Fibroblast of lung (primary cell): Measurements from ENCODE around the gene EYA3. TPM values are rescaled to one million over a fixed set of nuclear protein-coding genes. Genes with fewer than 3 reads are reported as not detected.

Experiments used
- DNase-seq, 2 donors: peaks; one replicate each; pipeline versions ENCODE4 v3.0.0 to v3.0.0-alpha.2; 2010; ENCODE audit warnings: low read depth in 2 of 2
- H2AFZ ChIP-seq: 2 replicates; pipeline ENCODE4 v1.5.1; 2012; ENCODE audit warnings: low read length, control low read depth, inconsistent platforms
- H3K27ac ChIP-seq: 2 replicates; pipeline ENCODE4 v1.5.1; 2011; ENCODE audit warnings: low read length, control low read depth; ENCODE audit not compliant: insufficient read depth
- H3K27me3 ChIP-seq: 2 replicates; pipeline ENCODE4 v1.5.1; 2011; ENCODE audit warnings: mild to moderate bottlenecking, low read length; ENCODE audit not compliant: control insufficient read depth, insufficient read depth
- H3K36me3 ChIP-seq: 2 replicates; pipeline ENCODE4 v1.5.1; 2011; ENCODE audit warnings: low read length; ENCODE audit not compliant: control insufficient read depth, insufficient read depth
- H3K4me1 ChIP-seq: 2 replicates; pipeline ENCODE4 v1.5.1; 2011; ENCODE audit warnings: low read length; ENCODE audit not compliant: control insufficient read depth, insufficient read depth; ENCODE audit errors: extremely low read depth
- H3K4me2 ChIP-seq: 2 replicates; pipeline ENCODE4 v1.5.1; 2011; ENCODE audit warnings: low read length, control low read depth; ENCODE audit not compliant: insufficient read depth; ENCODE audit errors: extremely low read depth
- H3K4me3 ChIP-seq, 4 experiments: fragments of 200-600 bp in 1 of 4; sonication (generic) in 1 of 4; replicated peaks in 1 of 4; 2 replicates each; pipeline ENCODE4 v1.5.1; 2011 to 2016; ENCODE audit warnings: low read length in 4 of 4, low read depth in 3 of 4, mild to moderate bottlenecking in 3 of 4, control low read depth in 2 of 4, inconsistent platforms in 1 of 4, mixed read lengths in 1 of 4; ENCODE audit not compliant: insufficient read depth in 1 of 4; ENCODE audit errors: control extremely low read depth in 1 of 4
- H3K79me2 ChIP-seq: 2 replicates; pipeline ENCODE4 v1.5.1; 2012; ENCODE audit warnings: mild to moderate bottlenecking, low read length, inconsistent platforms; ENCODE audit not compliant: control insufficient read depth, insufficient read depth
- H3K9ac ChIP-seq: 2 replicates; pipeline ENCODE4 v1.5.1; 2011; ENCODE audit warnings: mild to moderate bottlenecking, low read length, control low read depth; ENCODE audit not compliant: insufficient read depth
- H3K9me3 ChIP-seq: 2 replicates; pipeline ENCODE4 v1.5.1; 2012; ENCODE audit warnings: low read depth, low read length; ENCODE audit not compliant: control insufficient read depth, insufficient read depth
- H4K20me1 ChIP-seq: 2 replicates; pipeline ENCODE4 v1.5.1; 2011; ENCODE audit warnings: low read length; ENCODE audit not compliant: control insufficient read depth, insufficient read depth; ENCODE audit errors: extremely low read depth
- EZH2 ChIP-seq: IDR thresholded peaks from 2 replicates; pipeline ENCODE4 v1.5.1; 2012; ENCODE audit warnings: low read length, control low read depth, mild to moderate bottlenecking; ENCODE audit errors: missing control alignments
- polyA plus RNA-seq, 2 donors: library from polyadenylated mRNA; depleted of rRNA in 1 of 2; stranded (reverse) in 1 of 2; unstranded in 1 of 2; fragments of >200 nt; gene quantifications; 2 replicates each; pipeline ENCODE4 v1.2.1, GENCODE V29; 2011 to 2012; ENCODE audit warnings: missing spikeins in 1 of 2
- total RNA-seq: library from RNA; depleted of rRNA; stranded (reverse); fragments of >200 nt; gene quantifications from 2 replicates; pipeline ENCODE4 v1.2.1, GENCODE V29; 2014
- TF ChIP-seq, protein P1 (sequence below), 2 donors: IDR thresholded peaks in 1 of 2; conservative IDR thresholded peaks in 1 of 2; 1 replicate in 1 of 2; 2 replicates in 1 of 2; pipeline ENCODE4 v1.5.1; 2011 to 2012; ENCODE audit warnings: low read length in 2 of 2, control low read depth in 1 of 2, inconsistent platforms in 1 of 2, low read depth in 1 of 2, mild to moderate bottlenecking in 1 of 2

EYA3 gene
- total and polyA plus RNA-seq, 2 donors (not counting 1 experiment from before 2014, with no cell fraction given): 11.2 to 17.5 TPM

DNA sequence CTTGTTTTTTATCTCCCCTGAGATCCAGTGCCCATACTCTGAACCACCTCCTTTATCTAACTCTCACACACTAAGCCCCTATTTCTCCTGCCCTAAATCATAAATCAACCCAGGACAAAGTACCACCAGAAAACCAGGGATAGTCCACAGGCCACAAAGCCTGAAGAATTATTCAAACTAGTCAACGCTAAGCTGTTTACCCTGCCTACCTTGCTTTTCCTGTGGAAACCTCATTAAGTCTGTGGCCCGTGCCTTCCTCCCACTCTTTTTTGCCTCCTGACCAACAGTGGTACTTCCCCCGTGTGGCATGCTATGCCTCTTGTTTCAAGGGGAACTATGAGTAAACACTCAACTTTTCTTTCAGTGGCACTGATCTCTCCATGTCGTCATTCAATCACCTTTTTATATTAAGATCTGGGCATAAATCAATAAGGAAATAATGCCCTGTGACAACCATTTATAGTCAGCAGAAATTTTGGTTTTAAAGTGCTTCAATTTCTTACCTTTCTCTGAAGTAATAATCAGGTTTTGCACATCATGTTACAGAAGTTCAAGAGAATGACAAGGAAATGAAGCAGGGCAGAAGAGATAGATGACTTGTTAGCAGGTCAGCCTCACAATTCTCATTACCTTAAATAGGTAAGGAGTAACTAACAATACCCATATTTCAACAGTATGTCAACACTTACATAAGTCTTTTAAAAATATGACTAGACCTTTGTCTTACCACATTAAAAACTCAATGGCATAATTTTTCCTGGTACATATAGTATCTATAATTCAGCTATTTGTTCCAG lies 32.1 kb downstream of the EYA3 start:
- H4K20me1 ChIP-seq: no peaks in the 10 kb centered on the region
- TF ChIP-seq, protein P1, sequence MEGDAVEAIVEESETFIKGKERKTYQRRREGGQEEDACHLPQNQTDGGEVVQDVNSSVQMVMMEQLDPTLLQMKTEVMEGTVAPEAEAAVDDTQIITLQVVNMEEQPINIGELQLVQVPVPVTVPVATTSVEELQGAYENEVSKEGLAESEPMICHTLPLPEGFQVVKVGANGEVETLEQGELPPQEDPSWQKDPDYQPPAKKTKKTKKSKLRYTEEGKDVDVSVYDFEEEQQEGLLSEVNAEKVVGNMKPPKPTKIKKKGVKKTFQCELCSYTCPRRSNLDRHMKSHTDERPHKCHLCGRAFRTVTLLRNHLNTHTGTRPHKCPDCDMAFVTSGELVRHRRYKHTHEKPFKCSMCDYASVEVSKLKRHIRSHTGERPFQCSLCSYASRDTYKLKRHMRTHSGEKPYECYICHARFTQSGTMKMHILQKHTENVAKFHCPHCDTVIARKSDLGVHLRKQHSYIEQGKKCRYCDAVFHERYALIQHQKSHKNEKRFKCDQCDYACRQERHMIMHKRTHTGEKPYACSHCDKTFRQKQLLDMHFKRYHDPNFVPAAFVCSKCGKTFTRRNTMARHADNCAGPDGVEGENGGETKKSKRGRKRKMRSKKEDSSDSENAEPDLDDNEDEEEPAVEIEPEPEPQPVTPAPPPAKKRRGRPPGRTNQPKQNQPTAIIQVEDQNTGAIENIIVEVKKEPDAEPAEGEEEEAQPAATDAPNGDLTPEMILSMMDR (conservative IDR thresholded peaks at IDR 0.05 in 1 of 2, IDR thresholded peaks at IDR 0.05 in 1 of 2; ENCODE audit: low read depth in 1 of 2, low read length in 2 of 2): no peak
- no peak for TF ChIP-seq EZH2
- H3K9me3 ChIP-seq: no peaks in the 10 kb centered on the region
- H3K27me3 ChIP-seq: no peaks in the 10 kb centered on the region
- no peak overlapping the region for H3K4me2 ChIP-seq
- no peaks in the 10 kb centered on the region for H3K4me1 ChIP-seq
- H3K9ac ChIP-seq: no peak overlapping the region
- peak in 1 of 2 donors; percentile 35 for DNase-seq
- H3K36me3 ChIP-seq: no peaks in the 10 kb centered on the region
- no peak overlapping the region for H3K27ac ChIP-seq
- H3K4me3 ChIP-seq: no peak overlapping the region
- no peak overlapping the region for H2AFZ ChIP-seq
- peaks cover 2% of the 10 kb centered on the region for H3K79me2 ChIP-seq

GRCh38 chr1:28050776-28051175 lies 37.6 kb downstream of the EYA3 start:
- no peaks in the 10 kb centered on the region for H3K27me3 ChIP-seq
- no peaks in the 10 kb centered on the region for H4K20me1 ChIP-seq
- H3K4me1 ChIP-seq: no peaks in the 10 kb centered on the region
- no peak for TF ChIP-seq EZH2
- TF ChIP-seq, protein P1 (conservative IDR thresholded peaks at IDR 0.05 in 1 of 2, IDR thresholded peaks at IDR 0.05 in 1 of 2; ENCODE audit: low read depth in 1 of 2, low read length in 2 of 2): no peak
- H3K4me3 ChIP-seq: no peak overlapping the region
- DNase-seq: peak in 1 of 2 donors; percentile 16
- H3K27ac ChIP-seq: no peak overlapping the region
- no peak overlapping the region for H3K9ac ChIP-seq
- H3K79me2 ChIP-seq: no peaks in the 10 kb centered on the region
- no peak overlapping the region for H2AFZ ChIP-seq
- H3K9me3 ChIP-seq: no peaks in the 10 kb centered on the region
- no peak overlapping the region for H3K4me2 ChIP-seq
- no peaks in the 10 kb centered on the region for H3K36me3 ChIP-seq

DNA sequence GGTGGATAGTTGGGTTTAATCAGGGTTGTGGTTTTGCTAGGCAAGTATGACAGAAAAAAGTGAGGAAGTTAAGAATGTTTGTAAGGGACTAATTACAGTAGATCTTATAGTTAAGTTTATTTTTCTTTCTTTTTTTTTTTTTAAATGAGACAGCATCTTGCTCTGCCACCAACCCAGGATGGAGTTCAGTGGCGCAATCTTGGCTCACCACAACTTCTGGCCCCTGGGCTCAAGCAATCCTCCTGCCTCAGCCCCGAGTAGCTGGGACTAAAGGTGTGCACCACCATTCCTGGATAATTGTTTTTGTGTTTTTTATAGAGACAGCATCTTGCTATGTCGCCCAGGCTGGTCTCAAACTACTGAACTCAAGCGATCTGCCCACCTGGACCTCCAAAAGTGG lies 41.7 kb downstream of the EYA3 start:
- Histone ChIP-seq H3K36me3 (no peaks in the 10 kb centered on the region), H3K9ac (no peak overlapping the region), H3K9me3 (no peaks in the 10 kb centered on the region), H2AFZ (no peak overlapping the region), H3K27me3 (no peaks in the 10 kb centered on the region), H4K20me1 (no peaks in the 10 kb centered on the region), H3K79me2 (no peaks in the 10 kb centered on the region), H3K4me1 (no peaks in the 10 kb centered on the region), H3K27ac (no peak overlapping the region), H3K4me2 (no peak overlapping the region), H3K4me3 (no peak overlapping the region)
- DNase-seq: no peak
- TF ChIP-seq, protein P1 (conservative IDR thresholded peaks at IDR 0.05 in 1 of 2, IDR thresholded peaks at IDR 0.05 in 1 of 2; ENCODE audit: low read depth in 1 of 2, low read length in 2 of 2): no peak
- no peak for TF ChIP-seq EZH2
